ENCODE measurements around the gene PLEKHN1.

GRCh38 chr1:917076-917459 lies 49.2 kb upstream of the PLEKHN1 start:
- TF ChIP-seq CTCF (IDR thresholded peaks at IDR 0.05; ENCODE audit: extremely low read depth in 1 of 2, insufficient read depth in 1 of 2, low read depth in 1 of 2, low read length in 2 of 2) (no peak), EZH2 (IDR thresholded peaks at IDR 0.05; ENCODE audit: borderline replicate concordance, low read depth, low read length, severe bottlenecking) (peak; percentile 41)

Measured in endothelial cell of umbilical vein (primary cell).